CD4-positive, alpha-beta T cell treated with Interleukin-10 for 1 hour (primary cell): ENCODE measurements around the gene CGNL1.

ENCODE experiments used
- DNase-seq: peaks from one replicate; pipeline ENCODE4 v3.0.0-alpha.2; 2020

Gene CGNL1

GRCh38 chr15:57554812-57555179 lies 178.5 kb downstream of the CGNL1 start:
- no peak for DNase-seq

GRCh38 chr15:57555270-57555669 lies 179.0 kb downstream of the CGNL1 start:
- no peak for DNase-seq

- DNase-seq, result no peak
Observed at GRCh38 chr15:57556040-57556439, 179.7 kb downstream of the CGNL1 start.

DNA sequence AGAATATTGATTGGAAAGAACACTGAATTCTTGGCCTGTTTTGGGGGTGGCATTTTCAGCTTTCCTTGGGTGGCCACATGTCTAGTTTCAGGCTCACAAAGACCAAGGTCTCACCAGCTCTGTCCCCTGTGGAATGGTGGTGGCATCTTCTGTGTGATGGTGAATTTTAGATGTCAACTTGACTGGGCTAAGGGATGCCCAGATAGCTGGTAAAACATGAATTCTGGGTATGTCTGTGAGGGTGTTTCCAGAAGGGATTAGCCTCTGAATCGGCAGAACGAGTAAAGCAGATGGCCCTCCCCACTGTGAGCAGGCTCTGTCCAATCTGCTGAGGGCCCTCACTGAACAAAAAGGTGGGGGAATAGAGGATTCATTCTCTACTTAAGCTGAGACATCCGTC lies 181.0 kb downstream of the CGNL1 start:
- DNase-seq, result no peak

- DNase-seq, result no peak
Observed at GRCh38 chr15:57557810-57558209, 181.5 kb downstream of the CGNL1 start.

DNA sequence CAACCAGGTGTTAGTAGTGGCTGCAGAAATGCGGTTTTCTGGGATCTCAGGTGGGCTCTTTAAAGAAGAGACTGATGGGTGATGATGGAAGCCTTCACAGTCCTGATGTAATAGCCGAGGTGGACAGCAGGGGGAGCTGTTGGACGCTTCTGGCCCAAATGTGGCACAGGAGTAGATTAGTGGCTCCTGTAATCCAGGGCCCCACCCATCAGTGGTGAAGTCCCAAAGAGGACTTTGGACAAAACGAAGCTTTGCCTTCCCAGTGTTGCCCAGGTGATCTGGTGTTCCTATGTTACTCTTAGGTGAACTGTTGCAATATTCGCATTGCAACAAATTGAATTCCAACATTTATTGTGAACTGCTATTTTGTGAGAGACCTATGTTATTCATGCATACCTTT lies 183.6 kb downstream of the CGNL1 start:
- DNase-seq, result peak; percentile 62

DNA sequence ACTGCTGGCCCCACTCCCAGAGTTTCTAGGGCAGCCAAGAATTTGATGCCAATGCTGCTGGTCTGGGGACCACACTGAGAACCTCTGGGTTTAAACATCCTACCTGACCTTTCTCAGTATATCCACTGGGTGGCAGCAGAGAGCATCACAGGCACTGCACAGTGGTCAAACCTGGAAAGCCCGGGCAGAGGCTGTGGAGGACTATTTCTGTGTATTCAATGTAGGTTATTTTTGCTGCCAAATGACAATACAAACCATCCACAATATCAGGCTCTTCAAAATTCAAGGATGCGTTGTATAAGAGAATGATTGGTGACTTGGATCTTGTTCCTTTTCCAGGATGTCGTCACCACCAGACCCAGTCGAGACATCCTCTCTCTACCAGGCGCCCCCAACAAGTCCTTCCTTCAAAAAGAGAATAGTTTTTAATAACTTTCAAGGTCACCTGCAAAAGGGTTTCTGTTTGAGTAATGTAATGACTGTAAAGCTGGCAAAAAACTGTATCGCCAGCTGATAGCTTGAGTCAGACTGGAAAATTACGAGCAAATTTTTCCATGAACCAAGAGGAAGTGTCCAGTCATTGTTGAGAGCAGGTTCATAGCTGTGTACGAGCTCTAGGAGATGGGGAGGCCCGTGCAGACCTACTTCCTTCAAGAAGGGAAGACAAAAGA lies 184.9 kb downstream of the CGNL1 start:
- DNase-seq, result peak; percentile 75

DNA sequence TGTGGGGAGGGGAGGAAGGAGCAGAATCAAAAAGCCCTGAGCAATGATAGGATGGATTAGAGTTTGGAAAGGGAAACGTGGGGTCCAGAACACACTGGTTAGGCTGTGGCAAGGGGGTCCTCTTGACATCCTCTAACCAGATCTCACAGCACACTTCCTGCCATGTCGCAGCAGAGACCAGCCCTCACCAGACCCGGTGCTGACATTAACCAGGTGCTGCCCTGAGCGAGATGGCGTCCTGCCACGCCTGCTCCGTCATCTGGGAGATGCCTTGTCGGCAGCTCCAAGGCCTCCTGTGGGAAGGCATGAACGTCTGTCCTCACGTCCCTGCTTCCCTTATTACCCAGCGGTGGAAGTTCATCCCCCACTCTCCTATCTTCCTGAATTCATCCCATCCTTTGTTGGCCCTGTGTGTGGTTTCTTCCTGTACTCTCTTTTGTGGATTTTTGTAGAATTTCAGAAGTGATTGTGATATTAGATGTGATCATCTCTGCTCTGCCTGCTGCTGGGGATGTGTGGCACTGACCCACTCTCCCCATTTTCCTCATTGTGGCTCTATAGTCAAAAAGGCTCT lies 186.0 kb downstream of the CGNL1 start:
- DNase-seq, result no peak

GRCh38 chr15:57563416-57563815 lies 187.1 kb downstream of the CGNL1 start:
- DNase-seq, result no peak

DNA sequence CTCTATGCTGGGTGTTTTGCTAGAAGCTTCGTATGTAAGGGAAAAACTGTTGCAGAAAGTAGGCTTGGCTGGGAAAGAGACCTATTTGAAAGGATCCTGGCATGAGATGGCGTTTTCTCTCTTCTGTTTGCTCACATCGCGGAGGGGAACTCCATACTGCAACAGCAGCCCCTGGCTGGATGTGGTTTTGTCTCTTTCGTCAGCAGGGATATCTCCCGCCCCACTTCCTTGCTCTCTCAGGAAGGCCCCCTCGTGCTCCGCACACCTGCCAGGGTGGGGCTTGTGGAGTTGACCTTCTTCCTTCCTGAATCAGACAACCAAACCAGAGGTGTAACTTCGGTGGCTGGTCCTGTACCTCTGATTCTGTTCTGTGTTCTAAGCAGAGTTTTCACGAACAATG lies 189.0 kb downstream of the CGNL1 start:
- peak; percentile 56 for DNase-seq

GRCh38 chr15:57566834-57567233 lies 190.5 kb downstream of the CGNL1 start:
- no peak for DNase-seq

- no peak for DNase-seq
Observed at GRCh38 chr15:57567891-57568290, 191.6 kb downstream of the CGNL1 start.

DNA sequence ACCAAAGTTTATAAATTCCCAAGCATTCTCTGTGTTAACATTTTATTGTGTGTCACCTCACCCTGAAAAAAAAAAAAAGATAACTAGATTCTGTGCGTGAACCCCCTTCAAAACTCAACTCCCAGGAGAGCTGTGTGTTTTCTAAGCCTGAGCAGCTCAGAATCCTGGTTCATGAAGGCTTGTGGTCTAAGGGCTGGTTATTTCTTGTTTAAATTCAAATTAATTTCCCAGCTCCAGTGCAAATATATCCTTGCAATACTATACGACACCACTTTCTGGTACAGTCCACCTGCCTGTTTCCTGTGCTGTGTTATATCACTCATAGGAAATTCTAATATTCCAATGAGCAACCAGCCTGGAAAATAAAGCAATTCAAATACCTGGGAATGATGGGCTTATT lies 192.0 kb downstream of the CGNL1 start:
- no peak for DNase-seq

GRCh38 chr15:57570340-57570739 lies 194.0 kb downstream of the CGNL1 start:
- no peak for DNase-seq

- no peak for DNase-seq
Observed at GRCh38 chr15:57570994-57571393, 194.7 kb downstream of the CGNL1 start.

- no peak for DNase-seq
Observed at GRCh38 chr15:57571725-57572124, 195.4 kb downstream of the CGNL1 start.

DNA sequence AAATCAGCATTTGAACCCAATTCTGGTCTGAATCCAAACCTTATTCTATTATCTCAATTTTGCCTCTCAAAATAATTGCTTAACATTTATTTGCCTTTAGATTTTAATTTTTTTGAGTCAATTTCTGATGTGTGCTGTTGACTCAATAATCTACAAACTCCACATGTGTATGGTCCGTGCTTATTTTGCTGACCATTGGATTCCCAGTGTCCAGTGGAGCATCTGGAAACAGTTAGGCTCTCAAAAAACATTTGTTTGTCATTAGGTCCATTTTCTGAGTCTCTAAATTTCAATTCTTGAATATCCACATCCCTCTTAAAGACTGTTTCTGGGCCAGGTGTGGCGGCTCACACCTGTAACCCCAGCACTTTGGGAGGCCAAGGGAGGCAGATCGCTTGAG lies 196.2 kb downstream of the CGNL1 start:
- no peak for DNase-seq

DNA sequence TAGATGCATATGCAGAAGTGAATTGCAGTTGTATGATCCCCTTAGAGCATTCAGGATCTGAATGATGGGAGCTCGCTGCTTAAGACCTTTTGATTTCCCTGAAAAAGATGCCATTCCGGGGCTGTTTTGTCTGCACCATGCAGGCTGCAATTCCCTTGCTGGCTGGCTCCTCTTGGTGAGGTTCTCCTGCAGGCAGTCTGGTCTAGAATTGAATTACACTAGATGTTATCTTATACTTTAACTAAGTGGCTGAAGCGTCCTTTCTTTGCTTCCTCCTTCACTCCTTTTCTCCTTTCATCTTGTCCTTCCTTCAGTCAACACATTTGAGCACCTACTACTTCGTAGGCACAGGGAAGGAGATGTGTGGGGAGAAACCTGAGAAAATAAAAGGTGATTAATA lies 196.8 kb downstream of the CGNL1 start:
- DNase-seq, result no peak

DNA sequence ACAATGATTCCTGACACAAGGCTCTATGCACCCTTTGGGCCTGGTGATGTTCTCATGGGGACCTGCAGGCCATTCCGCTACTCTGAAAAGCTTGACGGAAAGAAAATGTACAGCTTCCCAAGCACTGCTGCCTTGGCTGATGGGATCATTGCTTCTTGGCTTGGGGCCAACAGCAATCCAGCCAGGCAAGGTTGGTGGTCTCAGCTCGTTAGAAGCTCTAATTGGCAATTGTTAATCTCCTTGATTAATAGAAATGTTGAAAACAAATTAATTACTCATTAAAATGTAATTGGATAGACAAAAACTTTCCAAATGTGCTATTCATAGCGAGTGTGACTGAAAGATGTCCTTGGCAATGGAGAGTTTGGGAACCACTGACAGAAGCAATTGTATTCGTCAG lies 199.1 kb downstream of the CGNL1 start:
- no peak for DNase-seq

DNA sequence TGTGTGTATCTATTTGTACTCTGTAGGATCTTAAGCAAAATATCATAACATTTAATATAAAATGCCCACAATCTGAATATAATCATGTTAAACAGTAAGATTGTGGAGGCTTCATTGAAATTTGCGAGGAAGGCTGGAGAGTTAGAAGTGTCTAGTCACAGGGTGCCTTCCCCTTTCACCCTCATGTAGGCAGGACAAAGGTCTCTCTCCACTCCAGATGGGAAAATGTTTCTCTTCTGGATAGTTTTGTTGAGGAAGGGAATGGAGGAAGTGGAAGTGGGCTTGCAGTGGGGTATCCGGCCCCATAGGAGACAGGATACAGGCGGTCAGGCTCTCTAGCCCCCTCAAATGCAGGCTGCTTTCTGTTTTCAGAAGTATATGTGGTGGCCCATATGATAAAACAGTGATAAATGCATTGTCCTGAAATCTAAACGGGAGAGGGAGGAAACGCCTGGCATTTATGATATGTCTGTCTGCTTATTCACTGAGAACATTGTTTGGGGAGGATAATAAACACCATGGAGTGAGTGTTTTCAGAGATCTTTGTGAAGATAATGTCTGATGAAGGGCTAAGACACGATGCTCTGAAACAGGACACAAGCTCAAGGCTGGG lies 202.1 kb downstream of the CGNL1 start:
- no peak for DNase-seq

GRCh38 chr15:57580428-57580827 lies 204.1 kb downstream of the CGNL1 start:
- no peak for DNase-seq

DNA sequence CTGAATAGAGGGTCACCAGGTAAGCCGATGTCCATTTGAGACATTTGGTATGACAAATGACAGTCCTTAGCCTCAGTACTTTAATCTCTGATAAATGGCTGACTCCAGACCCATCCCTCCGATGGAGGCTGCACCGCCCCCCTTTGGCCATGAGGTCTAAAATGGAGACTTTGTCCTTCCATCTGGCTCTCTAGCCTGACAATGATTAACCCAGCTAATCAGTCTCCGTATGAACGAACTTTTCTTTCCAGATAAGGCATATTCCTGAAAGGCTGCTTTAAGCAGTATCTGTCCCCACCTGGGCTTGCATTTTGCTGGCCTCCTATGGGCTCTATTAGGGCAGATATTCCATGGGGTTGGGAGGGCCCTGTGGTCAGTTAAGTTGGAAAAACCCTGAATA lies 204.6 kb downstream of the CGNL1 start:
- DNase-seq, result no peak

- DNase-seq, result no peak
Observed at GRCh38 chr15:57582090-57582489, 205.8 kb downstream of the CGNL1 start.

- DNase-seq, result no peak
Observed at GRCh38 chr15:57583282-57583681, 207.0 kb downstream of the CGNL1 start.

DNA sequence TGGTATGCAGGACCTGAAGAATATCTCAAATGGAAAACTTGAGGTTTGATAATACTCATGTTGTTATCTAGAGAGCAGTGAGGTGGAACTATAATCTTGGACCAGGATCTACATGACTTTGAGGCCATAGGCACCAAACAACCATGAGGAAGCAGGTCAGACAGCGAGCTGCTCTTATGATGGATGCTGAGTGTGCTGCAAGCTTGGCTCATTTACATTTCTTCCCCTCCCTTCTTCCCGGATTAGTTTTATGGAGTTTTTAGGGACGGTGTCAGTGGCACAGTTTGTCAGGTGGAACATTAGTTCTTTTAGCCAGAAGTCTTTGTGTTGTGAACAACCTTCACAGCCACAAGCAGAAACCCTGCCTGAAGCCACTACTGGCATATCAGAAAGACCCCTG lies 207.4 kb downstream of the CGNL1 start:
- no peak for DNase-seq
